Calu3 (cell line): ENCODE results near the gene PRR15L. TPM values are rescaled to one million over a fixed set of nuclear protein-coding genes. Genes with fewer than 3 reads are reported as not detected.
A peak's percentile ranks its signal among the peaks of the same experiment; 100 is the strongest.
"Not testable (repeated sequence)": the region's sequence is repeated elsewhere in the genome, so short reads cannot be mapped to it uniquely, and the experiment has no call there.

Experiments used
- BruUV-seq: library from RNA; stranded (reverse); fragments of 400-500 nt; replicated peaks from 2 replicates; lab custom pipeline; 2021; lab: Mats Ljungman, UMichigan
- CTCF ChIA-PET: fragments of 300-600 bp; sonication (Branson Sonifier 250); formaldehyde crosslinking; loops from one replicate; lab custom pipeline; 2022; ENCODE audit warnings: antibody characterized with exemption; lab: Charles Lee
- DNase-seq: peaks from one replicate; pipeline ENCODE4 v3.0.0; 2022
- H3K27ac Mint-ChIP-seq: one replicate; pipeline ENCODE4 v1.8.0; 2022; ENCODE audit warnings: mixed read lengths; ENCODE audit not compliant: unreplicated experiment
- H3K27me3 Mint-ChIP-seq: one replicate; pipeline ENCODE4 v1.8.0; 2022; ENCODE audit warnings: mixed read lengths; ENCODE audit not compliant: unreplicated experiment
- H3K36me3 Mint-ChIP-seq: one replicate; pipeline ENCODE4 v1.8.0; 2022; ENCODE audit warnings: mild to moderate bottlenecking, moderate library complexity, mixed read lengths; ENCODE audit not compliant: insufficient read depth, unreplicated experiment
- H3K4me1 Mint-ChIP-seq: one replicate; pipeline ENCODE4 v1.8.0; 2022; ENCODE audit warnings: mild to moderate bottlenecking, low read depth, mixed read lengths; ENCODE audit not compliant: unreplicated experiment
- H3K4me3 Mint-ChIP-seq: one replicate; pipeline ENCODE4 v1.8.0; 2022; ENCODE audit warnings: mild to moderate bottlenecking, low read depth, moderate library complexity, mixed read lengths; ENCODE audit not compliant: unreplicated experiment
- H3K9me3 Mint-ChIP-seq: one replicate; pipeline ENCODE4 v1.8.0; 2022; ENCODE audit warnings: low read depth, mixed read lengths; ENCODE audit not compliant: unreplicated experiment
- CTCF ChIP-seq: fragments of 200-600 bp; IDR thresholded peaks from one replicate; pipeline ENCODE4 v1.8.0; 2022; ENCODE audit warnings: antibody characterized with exemption; ENCODE audit not compliant: unreplicated experiment
- intact Hi-C: fragments of 100-400 bp; cut with micrococcal nuclease; formaldehyde crosslinking; loops from one replicate; pipeline ENCODE4 v1.10.0; 2022; ENCODE audit not compliant: unreplicated experiment
- total RNA-seq: library from RNA; stranded (reverse); gene quantifications from 2 replicates; pipeline ENCODE4 v1.2.3, GENCODE V29; 2022

Gene PRR15L
- total RNA-seq, 1 experiment from 2014 or later: 30.2 TPM

- no peaks in the 10 kb centered on the region for H3K27me3 Mint-ChIP-seq
- H3K36me3 Mint-ChIP-seq: peaks cover 31% of the 10 kb centered on the region
- DNase-seq: no peak
- no peak for TF ChIP-seq CTCF
- intact Hi-C loops: no loop called here
- peaks cover 4% of the 10 kb centered on the region for H3K9me3 Mint-ChIP-seq
- peaks cover 44% of the 10 kb centered on the region for H3K4me1 Mint-ChIP-seq
- BruUV-seq: no TSS peak
- H3K4me3 Mint-ChIP-seq: no peak overlapping the region
- no peak overlapping the region for H3K27ac Mint-ChIP-seq
- CTCF ChIA-PET: interaction anchor here (0.7 kb wide), 1 partner anchor 47 kb away, joined by 4 read pairs; no protein-coding TSS in a partner anchor
Observed at GRCh38 chr17:47937941-47938340, 19.7 kb downstream of the PRR15L start.

GRCh38 chr17:47935961-47936360, 21.7 kb downstream of the PRR15L start:
- no peak for TF ChIP-seq CTCF
- CTCF ChIA-PET: interaction anchor here (0.6 to 1.4 kb wide), 5 partner anchors 11 to 95 kb away, joined by 3 to 11 read pairs (median 4); partner anchors contain the start of gene PRR15L
- DNase-seq: peak; percentile 54

GRCh38 chr17:47935468-47935867, 22.2 kb downstream of the PRR15L start:
- H3K4me3 Mint-ChIP-seq, H3K27ac Mint-ChIP-seq, BruUV-seq, H3K27me3 Mint-ChIP-seq, DNase-seq, H3K9me3 Mint-ChIP-seq, intact Hi-C loops: not testable (repeated sequence)
- CTCF ChIA-PET: interaction anchor here (1.0 to 1.4 kb wide), 3 partner anchors 11 to 90 kb away, joined by 4 to 11 read pairs (median 8); no protein-coding TSS in a partner anchor
- H3K4me1 Mint-ChIP-seq: peaks cover 23% of the 10 kb centered on the region
- H3K36me3 Mint-ChIP-seq: peaks cover 14% of the 10 kb centered on the region

More at GRCh38 chr17:47935961-47936360, 21.7 kb downstream of the PRR15L start:
- peaks cover 2% of the 10 kb centered on the region for H3K9me3 Mint-ChIP-seq
- H3K4me1 Mint-ChIP-seq: peaks cover 28% of the 10 kb centered on the region
- no TSS peak for BruUV-seq
- no peak overlapping the region for H3K27ac Mint-ChIP-seq
- peaks cover 19% of the 10 kb centered on the region for H3K36me3 Mint-ChIP-seq
- intact Hi-C loops: no loop called here
- H3K4me3 Mint-ChIP-seq: no peak overlapping the region
- H3K27me3 Mint-ChIP-seq: no peaks in the 10 kb centered on the region

- H3K27ac Mint-ChIP-seq: no peak overlapping the region
- TF ChIP-seq CTCF: no peak
- CTCF ChIA-PET: no interaction called here
- intact Hi-C loops: no loop called here
- H3K36me3 Mint-ChIP-seq: peaks cover 10% of the 10 kb centered on the region
- H3K4me1 Mint-ChIP-seq: peaks cover 19% of the 10 kb centered on the region
- no peak overlapping the region for H3K4me3 Mint-ChIP-seq
- BruUV-seq: no TSS peak
- H3K27me3 Mint-ChIP-seq: no peaks in the 10 kb centered on the region
- DNase-seq: no peak
- H3K9me3 Mint-ChIP-seq: no peaks in the 10 kb centered on the region
Observed at GRCh38 chr17:47934856-47935255, 22.8 kb downstream of the PRR15L start.

GRCh38 chr17:47931848-47932247, 25.8 kb downstream of the PRR15L start:
- no TSS peak for BruUV-seq
- Mint-ChIP-seq H3K4me1 (peaks cover 14% of the 10 kb centered on the region), H3K27me3 (no peaks in the 10 kb centered on the region), H3K36me3 (peaks cover 25% of the 10 kb centered on the region), H3K4me3 (no peak overlapping the region), H3K27ac (no peak overlapping the region), H3K9me3 (no peaks in the 10 kb centered on the region)
- DNase-seq: no peak
- CTCF ChIA-PET: interaction anchor here (0.7 kb wide), 2 partner anchors 29 to 62 kb away, joined by 3 to 4 read pairs; no protein-coding TSS in a partner anchor
- intact Hi-C loops: no loop called here
- no peak for TF ChIP-seq CTCF
